Heart left ventricle (tissue), 13 donors: Measurements from ENCODE around the gene AGPAT2.

Source experiments
- CTCF ChIP-seq, 12 donors: fragments of 200-600 bp; sonication (generic) in 4 of 12; IDR thresholded peaks; one replicate each; pipeline versions ENCODE4 v1.5.0 to v1.8.0; 2018 to 2022; ENCODE audit warnings: antibody characterized with exemption in 12 of 12, mild to moderate bottlenecking in 5 of 12
- POLR2A ChIP-seq, 2 donors: fragments of 450-650 bp; IDR thresholded peaks; one replicate each; pipeline ENCODE4 v1.6.1; 2017; ENCODE audit warnings: antibody characterized with exemption in 2 of 2, mild to moderate bottlenecking in 2 of 2, moderate library complexity in 2 of 2
- donor health status: ischemic (EF 13 %, LVEDD 7.1; RV severe dilation, severe dysfunction).
- donor health status: DM: no; HTN: yes; CAD: no.
- donor health status: DM: no; HTN: no; CAD: no.
- donor health status: ischemic (EF 25% LVEDD 6.9; RV normal size, moderate dysfunction).
- donor health status: ischemic (EF 25% LVEDD 5.7; RV mildly dilated, moderate dysfunction).
- donor health status: ischemic (EF 35%, LVEDD 5.7; RV mildly dilated, moderate dysfunction).
- donor health status: nonischemic (EF 11% LVEDD 7.7; RV severe dilation, severe dysfunction).
- donor health status: DM: yes; HTN: yes; CAD: no.
- donor health status: PGD.
- donor health status: ischemic (EF 29% LVEDD 5.4; RV normal size, mild dysfunction).
- donor health status: nonischemic (EF 23%, LVEDD 6.1; RV moderate dilation, normal function).

- TF ChIP-seq CTCF (IDR thresholded peaks at IDR 0.05) = no peak
- no peak for TF ChIP-seq POLR2A (IDR thresholded peaks at IDR 0.05)
These were observed 40.2 kb downstream of the AGPAT2 start for GRCh38 chr9:136646827-136647711.
